Uterus (tissue), 4 donors: Measurements from ENCODE around the gene CDK6. TPM values are rescaled to one million over a fixed set of nuclear protein-coding genes. Genes with fewer than 3 reads are reported as not detected.
"Not testable (repeated sequence)": the region's sequence is repeated elsewhere in the genome, so short reads cannot be mapped to it uniquely, and the experiment has no call there.

ENCODE experiments used
- DNase-seq, 2 donors: peaks; one replicate each; pipeline ENCODE4 v3.0.0-alpha.2; 2019 to 2020
- H3K27ac ChIP-seq, 2 donors: fragments of 200-600 bp; sonication (generic); 1 replicate in 1 of 2; 2 replicates in 1 of 2; pipeline ENCODE4 v1.5.1; 2016 to 2018
- H3K27me3 ChIP-seq, 2 donors: fragments of 200-600 bp; sonication (generic); one replicate each; pipeline ENCODE4 v1.5.1; 2018 to 2019; ENCODE audit warnings: control low read depth in 1 of 2
- H3K36me3 ChIP-seq, 2 donors: fragments of 200-600 bp; sonication (generic); one replicate each; pipeline ENCODE4 v1.5.1; 2019; ENCODE audit warnings: control low read depth in 1 of 2
- H3K4me1 ChIP-seq, 2 donors: fragments of 200-600 bp; sonication (generic); one replicate each; pipeline ENCODE4 v1.5.1; 2018 to 2019; ENCODE audit warnings: control low read depth in 1 of 2
- H3K4me3 ChIP-seq, 2 donors: fragments of 200-600 bp; sonication (generic); 1 replicate in 1 of 2; 2 replicates in 1 of 2; pipeline ENCODE4 v1.5.1; 2018 to 2019; ENCODE audit warnings: mild to moderate bottlenecking in 1 of 2
- H3K9me3 ChIP-seq, 2 donors: fragments of 200-600 bp; sonication (generic); one replicate each; pipeline ENCODE4 v1.5.1; 2019; ENCODE audit warnings: control low read depth in 1 of 2
- POLR2A ChIP-seq, 2 donors: fragments of 450-650 bp; IDR thresholded peaks; one replicate each; pipeline ENCODE4 v1.6.1; 2016; ENCODE audit warnings: antibody characterized with exemption in 2 of 2, mild to moderate bottlenecking in 1 of 2, moderate library complexity in 1 of 2
- intact Hi-C: fragments of 100-400 bp; cut with DNase I; formaldehyde crosslinking; loops from one replicate; pipeline ENCODE4 v1.15.1; 2023; ENCODE audit warnings: low total_unique reads
- total RNA-seq, 4 donors: library from RNA; depleted of rRNA in 3 of 4; stranded (reverse); fragments of >200 nt in 3 of 4; gene quantifications; one replicate each; pipeline versions ENCODE4 v1.1.0 to v1.2.4, GENCODE V29; 2014 to 2023
- TF ChIP-seq, protein P1 (sequence below), 4 experiments: fragments of 200-600 bp in 2 of 4; fragments of 450-650 bp in 2 of 4; sonication (generic) in 2 of 4; IDR thresholded peaks; one replicate each; pipeline ENCODE4 v1.5.1; 2016 to 2019; ENCODE audit warnings: antibody characterized with exemption in 4 of 4, mild to moderate bottlenecking in 2 of 4, moderate library complexity in 1 of 4
- donor health status: DM: yes; HTN: yes; CAD: no.

CDK6 gene
- total RNA-seq, 4 donors from 2014 or later, result 5.9 to 117 (median 15.2) TPM

DNA sequence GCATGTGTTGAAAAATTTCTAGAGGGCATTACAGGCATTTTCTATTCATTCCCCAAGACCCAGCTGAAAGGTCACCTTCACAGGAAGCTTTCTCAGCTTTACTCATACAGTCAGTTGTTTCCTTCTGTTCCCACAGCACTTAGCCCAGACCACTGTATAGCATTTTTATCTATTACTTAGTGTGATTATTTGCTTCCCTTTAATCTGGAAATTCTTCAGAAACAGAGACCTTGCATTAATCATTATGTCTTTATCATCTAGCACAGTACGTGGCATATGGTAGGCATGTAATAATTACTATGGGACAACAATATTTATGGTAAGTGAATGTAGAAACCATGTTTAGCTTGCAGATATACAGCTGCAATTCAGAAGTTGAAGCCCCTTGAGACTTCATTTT lies 38.2 kb upstream of the CDK6 start:
- no peak for TF ChIP-seq POLR2A (IDR thresholded peaks at IDR 0.05)
- TF ChIP-seq, protein P1, sequence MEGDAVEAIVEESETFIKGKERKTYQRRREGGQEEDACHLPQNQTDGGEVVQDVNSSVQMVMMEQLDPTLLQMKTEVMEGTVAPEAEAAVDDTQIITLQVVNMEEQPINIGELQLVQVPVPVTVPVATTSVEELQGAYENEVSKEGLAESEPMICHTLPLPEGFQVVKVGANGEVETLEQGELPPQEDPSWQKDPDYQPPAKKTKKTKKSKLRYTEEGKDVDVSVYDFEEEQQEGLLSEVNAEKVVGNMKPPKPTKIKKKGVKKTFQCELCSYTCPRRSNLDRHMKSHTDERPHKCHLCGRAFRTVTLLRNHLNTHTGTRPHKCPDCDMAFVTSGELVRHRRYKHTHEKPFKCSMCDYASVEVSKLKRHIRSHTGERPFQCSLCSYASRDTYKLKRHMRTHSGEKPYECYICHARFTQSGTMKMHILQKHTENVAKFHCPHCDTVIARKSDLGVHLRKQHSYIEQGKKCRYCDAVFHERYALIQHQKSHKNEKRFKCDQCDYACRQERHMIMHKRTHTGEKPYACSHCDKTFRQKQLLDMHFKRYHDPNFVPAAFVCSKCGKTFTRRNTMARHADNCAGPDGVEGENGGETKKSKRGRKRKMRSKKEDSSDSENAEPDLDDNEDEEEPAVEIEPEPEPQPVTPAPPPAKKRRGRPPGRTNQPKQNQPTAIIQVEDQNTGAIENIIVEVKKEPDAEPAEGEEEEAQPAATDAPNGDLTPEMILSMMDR (IDR thresholded peaks at IDR 0.05), result no peak
- H3K27ac ChIP-seq, result no peak overlapping the region
- intact Hi-C loops, result no loop called here
- H3K36me3 ChIP-seq, result no peaks in the 10 kb centered on the region
- no peaks in the 10 kb centered on the region for H3K27me3 ChIP-seq
- no peaks in the 10 kb centered on the region for H3K4me1 ChIP-seq
- no peak for DNase-seq
- H3K4me3 ChIP-seq, result no peak overlapping the region
- no peaks in the 10 kb centered on the region for H3K9me3 ChIP-seq

DNA sequence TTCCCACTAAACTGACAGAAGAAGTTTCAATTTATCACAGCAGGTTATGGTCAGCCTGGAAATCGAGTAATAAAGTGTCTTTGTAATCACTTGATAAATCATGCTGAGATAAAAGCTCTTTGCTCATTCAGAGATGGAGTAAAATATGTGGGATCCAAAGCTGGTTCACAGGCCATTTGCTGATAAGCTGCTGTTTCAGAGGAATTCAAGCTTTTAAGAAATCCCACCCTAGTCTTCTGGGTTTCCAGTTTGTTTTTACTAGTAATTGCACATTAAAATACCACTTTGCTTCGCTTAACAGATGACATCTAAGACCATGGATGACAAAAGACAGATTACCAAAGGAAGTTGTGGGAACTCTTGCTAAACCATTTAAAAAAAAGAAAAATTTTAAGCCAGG lies 37.4 kb upstream of the CDK6 start:
- Histone ChIP-seq H3K4me3 (no peak overlapping the region), H3K36me3 (no peaks in the 10 kb centered on the region), H3K27me3 (no peaks in the 10 kb centered on the region), H3K4me1 (no peaks in the 10 kb centered on the region), H3K9me3 (no peaks in the 10 kb centered on the region), H3K27ac (no peak overlapping the region)
- intact Hi-C loops, result no loop called here
- TF ChIP-seq, protein P1 (IDR thresholded peaks at IDR 0.05), result no peak
- TF ChIP-seq POLR2A (IDR thresholded peaks at IDR 0.05), result no peak
- DNase-seq, result no peak

DNA sequence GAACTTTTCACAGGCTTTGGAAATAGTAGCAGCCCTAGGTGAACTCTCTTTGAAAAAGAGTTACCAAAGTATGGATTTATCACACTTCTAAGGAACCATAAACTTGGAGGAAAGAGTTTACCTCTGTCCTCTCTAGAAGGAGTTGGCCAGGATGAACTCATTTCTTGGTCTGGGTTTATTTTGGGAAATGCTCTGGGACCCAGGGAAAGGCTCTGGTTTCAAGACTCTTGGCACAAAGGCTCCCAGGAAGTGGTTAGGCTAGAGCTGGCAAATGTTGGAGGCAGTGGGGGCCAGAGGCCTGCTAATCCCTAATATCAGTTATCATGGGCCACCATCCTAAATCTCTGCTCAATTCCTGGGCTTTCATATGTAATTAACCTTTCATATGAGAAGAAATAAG lies 36.3 kb upstream of the CDK6 start:
- DNase-seq, result no peak
- no peak for TF ChIP-seq POLR2A (IDR thresholded peaks at IDR 0.05)
- TF ChIP-seq, protein P1 (IDR thresholded peaks at IDR 0.05), result no peak
- H3K27ac ChIP-seq, result no peak overlapping the region
- no peaks in the 10 kb centered on the region for H3K9me3 ChIP-seq
- H3K4me3 ChIP-seq, result no peak overlapping the region
- no peaks in the 10 kb centered on the region for H3K36me3 ChIP-seq
- H3K27me3 ChIP-seq, result no peaks in the 10 kb centered on the region
- intact Hi-C loops, result no loop called here
- H3K4me1 ChIP-seq, result no peaks in the 10 kb centered on the region

DNA sequence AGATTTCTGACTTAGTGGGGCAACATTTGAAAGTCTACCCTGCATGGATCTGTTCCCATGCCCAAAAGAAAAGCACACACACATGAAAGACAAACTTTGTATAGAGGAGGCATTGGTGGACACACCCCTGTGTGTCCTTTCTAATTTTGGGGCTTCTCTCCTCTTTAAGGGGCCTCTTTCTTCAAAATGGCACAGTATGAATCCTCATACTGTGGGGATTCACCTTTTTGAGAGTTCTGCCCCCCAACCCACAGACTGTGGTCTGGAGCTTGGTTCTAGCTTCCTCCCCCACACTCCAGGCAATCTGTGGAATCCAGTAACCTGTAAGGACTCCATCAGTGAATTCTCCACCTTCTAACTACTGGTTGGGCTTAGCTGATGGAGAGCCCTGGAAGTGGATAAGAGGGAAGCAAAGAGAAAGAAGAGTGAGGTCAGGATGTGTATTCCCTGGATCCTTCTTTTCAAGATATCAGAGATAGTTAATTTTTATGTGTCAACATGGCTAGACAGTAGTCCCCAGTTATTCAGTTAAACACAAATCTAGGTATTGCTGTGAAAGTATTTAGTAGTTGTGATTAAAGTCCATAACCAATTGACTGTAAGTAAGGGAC lies 32.4 kb upstream of the CDK6 start:
- intact Hi-C loops, result no loop called here
- TF ChIP-seq, protein P1 (IDR thresholded peaks at IDR 0.05), result no peak
- no peak for TF ChIP-seq POLR2A (IDR thresholded peaks at IDR 0.05)
- Histone ChIP-seq H3K4me3 (no peak overlapping the region), H3K36me3 (no peaks in the 10 kb centered on the region), H3K9me3 (no peaks in the 10 kb centered on the region), H3K27ac (no peak overlapping the region), H3K27me3 (no peaks in the 10 kb centered on the region), H3K4me1 (no peaks in the 10 kb centered on the region)
- no peak for DNase-seq

DNA sequence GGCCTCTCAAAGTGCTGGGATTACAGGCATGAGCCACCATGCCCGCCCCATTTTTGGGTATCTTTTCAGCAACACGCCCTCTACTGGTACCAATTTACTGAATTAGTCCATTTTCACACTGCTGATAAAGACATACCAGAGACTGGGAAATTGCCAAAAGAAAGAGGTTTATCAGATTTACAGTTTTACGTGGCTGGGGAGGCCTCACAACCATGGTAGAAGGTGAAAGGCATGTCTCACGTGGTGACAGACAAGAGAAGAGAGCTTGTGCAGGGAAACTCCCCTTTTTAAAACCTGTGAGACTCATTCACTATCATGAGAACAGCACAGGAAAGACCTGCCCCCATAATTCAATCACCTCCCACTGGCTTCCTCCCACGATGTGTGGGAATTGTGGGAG lies 27.8 kb upstream of the CDK6 start:
- H3K27ac ChIP-seq, H3K36me3 ChIP-seq, intact Hi-C loops, H3K4me1 ChIP-seq, H3K4me3 ChIP-seq, DNase-seq, H3K9me3 ChIP-seq, H3K27me3 ChIP-seq: not testable (repeated sequence)

DNA sequence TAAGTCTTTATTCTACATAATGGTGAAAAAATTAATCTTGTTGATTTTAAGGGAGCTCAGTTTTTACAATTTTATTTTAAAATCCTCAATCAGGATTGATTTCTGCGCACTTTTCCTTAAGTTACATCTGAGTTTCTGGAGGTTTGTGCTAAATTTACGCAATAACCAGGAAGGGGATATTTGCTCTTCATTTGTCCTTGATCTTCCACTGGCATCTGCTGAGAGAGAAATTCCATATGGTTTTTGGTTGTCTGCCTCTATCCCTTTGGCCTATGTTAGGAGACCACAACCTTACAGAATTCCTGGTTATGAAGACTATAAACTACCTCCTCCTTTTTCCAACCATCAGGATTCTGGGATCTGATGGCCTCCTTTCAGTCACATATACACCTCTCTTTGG lies 20.1 kb upstream of the CDK6 start:
- no peak for DNase-seq
- H3K36me3 ChIP-seq, result no peaks in the 10 kb centered on the region
- intact Hi-C loops, result no loop called here
- H3K27ac ChIP-seq, result no peak overlapping the region
- H3K4me1 ChIP-seq, result no peaks in the 10 kb centered on the region
- TF ChIP-seq, protein P1 (IDR thresholded peaks at IDR 0.05), result no peak
- TF ChIP-seq POLR2A (IDR thresholded peaks at IDR 0.05), result no peak
- no peaks in the 10 kb centered on the region for H3K27me3 ChIP-seq
- no peaks in the 10 kb centered on the region for H3K9me3 ChIP-seq
- H3K4me3 ChIP-seq, result no peak overlapping the region
